AG09319 (cell line): ENCODE results near the gene PRKD2.

ENCODE experiments used
- DNase-seq: peaks from one replicate; pipeline ENCODE4 v3.0.0-alpha.2; 2010; ENCODE audit warnings: low read depth; ENCODE audit errors: extremely low read depth
- TF ChIP-seq, protein P1 (sequence below): IDR thresholded peaks from 2 replicates; pipeline ENCODE4 v1.5.1; 2011; ENCODE audit warnings: low read depth, mild to moderate bottlenecking, inconsistent platforms, low read length, moderate library complexity

The PRKD2 gene

DNA sequence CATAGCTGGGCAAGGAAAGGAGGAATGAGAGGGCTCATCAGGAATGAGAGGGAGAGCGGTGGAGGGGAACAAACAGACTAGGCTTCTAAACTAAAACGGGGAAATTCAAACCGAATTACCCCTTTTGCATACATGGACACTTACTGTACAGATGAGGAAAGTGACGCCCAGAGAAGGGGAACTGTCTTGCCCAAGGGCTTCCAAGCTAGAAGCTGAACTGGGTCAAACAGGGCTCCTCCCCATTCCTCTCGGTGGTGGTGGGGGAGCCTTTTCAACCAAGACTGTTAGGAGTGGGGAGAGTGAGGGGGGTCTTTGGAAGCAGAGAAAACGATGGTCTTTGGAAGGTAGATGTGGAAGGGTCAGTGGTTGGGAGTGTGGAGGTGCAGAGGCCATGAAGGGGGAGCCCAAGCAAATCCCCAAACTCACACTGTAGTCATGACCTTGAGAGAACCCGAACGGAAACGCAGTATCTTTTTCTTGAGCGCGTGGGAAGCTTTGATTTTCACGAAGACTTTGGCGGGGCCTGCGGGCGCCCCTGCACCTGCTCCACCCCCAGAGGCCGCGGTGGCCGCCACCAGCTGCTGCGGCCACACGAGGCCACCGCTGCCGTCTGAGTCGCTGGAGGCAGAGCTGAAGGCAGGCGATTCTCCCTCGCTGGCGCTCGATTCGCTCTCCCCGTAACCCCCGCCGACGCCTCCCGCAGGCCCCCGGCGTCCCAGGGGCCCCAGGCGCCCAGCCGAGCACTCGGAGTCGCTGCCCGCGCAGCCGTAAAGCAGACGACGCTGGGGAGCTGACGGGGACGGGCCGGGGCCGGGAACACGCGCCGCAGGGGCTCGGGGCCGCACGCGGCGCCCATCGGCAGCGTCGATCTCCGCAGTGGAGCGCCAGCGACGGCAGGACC, 68.6 kb downstream of the PRKD2 start:
- TF ChIP-seq, protein P1, sequence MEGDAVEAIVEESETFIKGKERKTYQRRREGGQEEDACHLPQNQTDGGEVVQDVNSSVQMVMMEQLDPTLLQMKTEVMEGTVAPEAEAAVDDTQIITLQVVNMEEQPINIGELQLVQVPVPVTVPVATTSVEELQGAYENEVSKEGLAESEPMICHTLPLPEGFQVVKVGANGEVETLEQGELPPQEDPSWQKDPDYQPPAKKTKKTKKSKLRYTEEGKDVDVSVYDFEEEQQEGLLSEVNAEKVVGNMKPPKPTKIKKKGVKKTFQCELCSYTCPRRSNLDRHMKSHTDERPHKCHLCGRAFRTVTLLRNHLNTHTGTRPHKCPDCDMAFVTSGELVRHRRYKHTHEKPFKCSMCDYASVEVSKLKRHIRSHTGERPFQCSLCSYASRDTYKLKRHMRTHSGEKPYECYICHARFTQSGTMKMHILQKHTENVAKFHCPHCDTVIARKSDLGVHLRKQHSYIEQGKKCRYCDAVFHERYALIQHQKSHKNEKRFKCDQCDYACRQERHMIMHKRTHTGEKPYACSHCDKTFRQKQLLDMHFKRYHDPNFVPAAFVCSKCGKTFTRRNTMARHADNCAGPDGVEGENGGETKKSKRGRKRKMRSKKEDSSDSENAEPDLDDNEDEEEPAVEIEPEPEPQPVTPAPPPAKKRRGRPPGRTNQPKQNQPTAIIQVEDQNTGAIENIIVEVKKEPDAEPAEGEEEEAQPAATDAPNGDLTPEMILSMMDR = no peak
- DNase-seq = no peak

DNA sequence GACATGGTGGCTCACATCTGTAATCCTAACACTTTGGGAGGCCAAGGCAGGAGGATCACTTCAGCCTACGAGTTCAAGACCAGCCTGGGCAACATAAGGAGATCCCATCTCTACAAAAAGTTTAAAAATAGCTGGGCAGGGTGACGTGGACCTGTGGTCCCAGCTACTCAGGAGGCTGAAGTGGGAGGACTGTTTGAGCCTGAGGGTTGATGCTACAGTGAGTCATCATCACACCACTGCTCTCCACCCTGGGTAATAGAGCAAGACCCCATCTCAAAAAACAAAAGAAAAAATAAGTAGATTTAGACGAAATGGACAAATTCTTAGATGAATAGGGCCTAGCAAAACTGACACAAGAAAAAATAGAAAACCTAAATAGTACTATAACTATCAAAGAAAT, 70.5 kb downstream of the PRKD2 start:
- TF ChIP-seq, protein P1 = no peak
- DNase-seq = no peak

DNA sequence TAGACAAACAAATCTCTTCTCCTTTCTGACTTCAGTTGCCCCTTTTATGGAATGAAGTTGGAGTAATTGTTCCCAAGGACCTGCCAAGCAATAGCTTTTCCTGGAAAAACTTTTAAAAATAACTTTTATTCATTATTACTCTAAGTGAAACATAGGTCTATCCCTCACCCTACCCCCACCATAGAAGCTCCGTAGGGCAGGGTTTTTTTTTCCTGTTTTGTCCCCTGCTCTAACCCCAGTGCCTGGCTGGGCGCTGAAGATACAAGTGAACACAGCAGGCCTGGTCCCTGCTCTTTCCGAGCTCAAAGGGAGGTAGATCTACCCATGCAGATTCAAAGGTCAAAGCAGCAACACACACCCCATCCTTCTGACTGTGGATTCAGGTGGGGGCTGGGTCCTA, 72.2 kb downstream of the PRKD2 start:
- TF ChIP-seq, protein P1 = no peak
- DNase-seq = no peak

DNA sequence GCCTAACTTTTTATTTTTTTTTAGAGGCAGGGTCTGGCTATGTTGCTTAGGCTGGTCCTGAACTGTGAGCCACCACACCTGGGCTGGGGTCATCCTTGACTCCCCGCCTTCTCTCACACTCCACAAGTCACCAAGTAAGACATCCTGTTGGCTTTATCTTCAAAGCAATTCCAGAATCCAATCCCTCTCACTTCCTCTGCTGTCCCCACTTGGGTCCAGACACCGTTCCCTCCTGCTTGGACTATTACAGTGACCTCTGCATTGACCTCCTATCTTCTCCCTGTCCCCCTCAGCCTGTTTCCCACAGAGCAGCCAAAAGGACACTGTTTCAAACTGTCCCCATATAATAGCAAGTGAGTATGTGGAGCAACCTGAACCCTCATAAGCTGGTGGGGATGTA, 76.3 kb downstream of the PRKD2 start:
- TF ChIP-seq, protein P1 = no peak
- DNase-seq = no peak

DNA sequence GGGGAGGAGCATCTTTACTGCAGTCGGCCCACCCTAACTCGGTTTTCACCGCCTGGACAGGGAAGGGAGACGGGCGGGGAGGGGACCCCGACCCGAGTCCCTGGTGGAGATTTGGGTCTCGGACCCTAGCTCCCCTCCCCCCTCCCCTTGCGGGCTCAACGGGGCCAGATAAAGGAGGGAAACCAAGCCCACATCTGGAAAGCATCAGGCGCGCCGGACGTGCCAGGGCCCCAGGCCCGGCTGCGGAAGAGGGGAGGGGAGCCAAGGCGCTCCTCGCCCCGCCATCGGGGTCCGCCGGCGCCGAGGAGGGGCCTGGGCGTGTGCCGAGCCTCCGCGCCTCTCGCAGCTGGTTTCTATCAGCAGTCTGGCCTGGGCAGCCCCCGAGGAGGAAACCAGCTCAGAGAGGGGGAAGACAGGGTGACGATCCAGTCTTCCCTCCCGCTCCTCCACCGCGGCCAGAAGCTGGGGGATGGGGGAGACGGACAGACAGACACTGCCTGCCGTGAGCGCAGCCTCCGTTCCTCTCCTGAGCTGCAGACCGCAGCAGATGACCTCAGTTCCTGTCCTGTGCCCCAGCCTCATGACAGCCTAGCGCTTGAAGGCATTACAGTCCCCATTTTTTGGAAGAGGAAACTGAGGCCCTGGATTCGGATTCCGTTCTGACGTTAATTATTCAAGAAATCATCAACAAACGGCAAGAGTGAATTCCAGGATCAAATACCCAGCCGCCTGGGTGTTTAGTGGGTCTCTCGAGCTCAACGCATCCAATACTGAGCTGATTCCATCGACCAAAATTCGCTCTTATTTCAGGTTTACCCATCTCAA, 77.3 kb downstream of the PRKD2 start:
- TF ChIP-seq, protein P1 = no peak
- no peak for DNase-seq

DNA sequence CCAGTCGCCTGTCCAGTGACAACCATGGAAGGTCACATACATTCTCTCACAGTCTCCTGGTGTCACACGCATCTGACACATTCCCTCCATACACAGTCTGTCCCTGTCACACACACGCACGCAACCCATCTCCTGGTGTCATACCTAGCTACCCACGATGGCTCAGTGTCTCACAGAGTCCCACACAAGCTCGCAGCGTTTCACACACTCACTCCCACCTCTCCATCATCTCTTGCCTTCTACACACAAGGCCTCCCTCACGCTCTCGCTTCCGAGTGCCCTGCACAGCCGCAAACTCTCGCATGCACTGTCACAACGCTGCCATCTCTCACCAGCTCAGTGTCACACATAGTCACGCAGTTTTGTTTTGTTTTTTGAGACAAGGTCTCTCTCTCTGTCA, 79.7 kb downstream of the PRKD2 start:
- TF ChIP-seq, protein P1 = no peak
- DNase-seq = no peak
